Gastroesophageal sphincter (tissue), 3 donors: ENCODE results near the gene PRKN.

Experiments used
- EP300 ChIP-seq: sonication (generic); formaldehyde crosslinking; IDR thresholded peaks from one replicate; pipeline ENCODE4 v1.6.1; 2017; ENCODE audit warnings: antibody characterized with exemption, mild to moderate bottlenecking
- POLR2A ChIP-seq, 2 donors: fragments of 450-650 bp; IDR thresholded peaks; one replicate each; pipeline ENCODE4 v1.6.1; 2017; ENCODE audit warnings: antibody characterized with exemption in 2 of 2, mild to moderate bottlenecking in 2 of 2, moderate library complexity in 1 of 2
- POLR2AphosphoS5 ChIP-seq: sonication (generic); formaldehyde crosslinking; IDR thresholded peaks from one replicate; pipeline ENCODE4 v1.6.1; 2017; ENCODE audit warnings: antibody characterized with exemption
- TF ChIP-seq, protein P1 (sequence below), 4 experiments: fragments of 200-600 bp in 2 of 4; fragments of 450-650 bp in 2 of 4; sonication (generic) in 1 of 4; IDR thresholded peaks; one replicate each; pipeline ENCODE4 v1.5.1; 2017 to 2019; ENCODE audit warnings: antibody characterized with exemption in 4 of 4, mild to moderate bottlenecking in 2 of 4, moderate library complexity in 2 of 4

DNA sequence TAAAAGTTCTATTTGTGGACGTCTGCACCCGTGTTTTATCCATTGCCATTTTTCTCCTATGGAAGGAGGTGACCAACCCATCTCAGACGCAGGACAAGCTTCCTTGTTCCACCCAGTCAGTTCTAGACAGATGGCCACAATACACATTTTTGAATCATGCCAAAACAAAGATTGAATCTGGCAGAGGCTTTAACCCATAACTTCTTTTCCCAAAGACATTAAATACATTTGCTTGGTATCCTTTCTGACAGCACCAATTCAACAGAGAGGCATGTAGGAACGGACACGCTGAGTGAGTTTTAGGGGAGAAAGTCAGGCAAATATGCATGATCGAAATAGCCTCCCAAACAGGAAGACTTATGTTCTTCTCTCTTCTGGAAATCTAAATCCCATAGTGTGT lies 901.1 kb downstream of the PRKN start:
- TF ChIP-seq, protein P1, sequence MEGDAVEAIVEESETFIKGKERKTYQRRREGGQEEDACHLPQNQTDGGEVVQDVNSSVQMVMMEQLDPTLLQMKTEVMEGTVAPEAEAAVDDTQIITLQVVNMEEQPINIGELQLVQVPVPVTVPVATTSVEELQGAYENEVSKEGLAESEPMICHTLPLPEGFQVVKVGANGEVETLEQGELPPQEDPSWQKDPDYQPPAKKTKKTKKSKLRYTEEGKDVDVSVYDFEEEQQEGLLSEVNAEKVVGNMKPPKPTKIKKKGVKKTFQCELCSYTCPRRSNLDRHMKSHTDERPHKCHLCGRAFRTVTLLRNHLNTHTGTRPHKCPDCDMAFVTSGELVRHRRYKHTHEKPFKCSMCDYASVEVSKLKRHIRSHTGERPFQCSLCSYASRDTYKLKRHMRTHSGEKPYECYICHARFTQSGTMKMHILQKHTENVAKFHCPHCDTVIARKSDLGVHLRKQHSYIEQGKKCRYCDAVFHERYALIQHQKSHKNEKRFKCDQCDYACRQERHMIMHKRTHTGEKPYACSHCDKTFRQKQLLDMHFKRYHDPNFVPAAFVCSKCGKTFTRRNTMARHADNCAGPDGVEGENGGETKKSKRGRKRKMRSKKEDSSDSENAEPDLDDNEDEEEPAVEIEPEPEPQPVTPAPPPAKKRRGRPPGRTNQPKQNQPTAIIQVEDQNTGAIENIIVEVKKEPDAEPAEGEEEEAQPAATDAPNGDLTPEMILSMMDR (IDR thresholded peaks at IDR 0.05), result no peak
- TF ChIP-seq POLR2A (IDR thresholded peaks at IDR 0.05) (no peak), POLR2AphosphoS5 (no peak), EP300 (no peak)
